GM18520 (cell line): Measurements from ENCODE around the gene FRMD4A.

Experiments
- ATAC-seq: cut with Tn5 transposase; IDR thresholded peaks from one replicate; pipeline ENCODE4 v1.9.1; 2021; ENCODE audit not compliant: unreplicated experiment

FRMD4A gene

GRCh38 chr10:14330388-14331061, at the start of gene FRMD4A:
Gene FRMD4A (minus strand): TSS chr10:14330924.
- ATAC-seq = no peak

GRCh38 chr10:14379556-14380280, 49.0 kb upstream of the FRMD4A start:
- ATAC-seq = no peak

GRCh38 chr10:14378387-14378960, 47.8 kb upstream of the FRMD4A start:
- no peak for ATAC-seq

- no peak for ATAC-seq
Measured at GRCh38 chr10:14377591-14378175, 47.0 kb upstream of the FRMD4A start.

- ATAC-seq = no peak
Measured at GRCh38 chr10:14374745-14375445, 44.2 kb upstream of the FRMD4A start.

GRCh38 chr10:14372606-14373005, 41.9 kb upstream of the FRMD4A start:
- ATAC-seq = no peak

GRCh38 chr10:14371581-14371980, 40.9 kb upstream of the FRMD4A start:
- ATAC-seq = no peak

GRCh38 chr10:14370894-14371293, 40.2 kb upstream of the FRMD4A start:
- no peak for ATAC-seq

- no peak for ATAC-seq
Measured at GRCh38 chr10:14369906-14370305, 39.2 kb upstream of the FRMD4A start.

GRCh38 chr10:14366760-14367159, 36.0 kb upstream of the FRMD4A start:
- no peak for ATAC-seq

- no peak for ATAC-seq
Measured at GRCh38 chr10:14365266-14365665, 34.5 kb upstream of the FRMD4A start.

GRCh38 chr10:14362104-14362503, 31.4 kb upstream of the FRMD4A start:
- ATAC-seq = no peak

GRCh38 chr10:14360961-14361360, 30.2 kb upstream of the FRMD4A start:
- ATAC-seq = no peak

GRCh38 chr10:14360515-14360914, 29.8 kb upstream of the FRMD4A start:
- no peak for ATAC-seq

GRCh38 chr10:14358886-14359573, 28.3 kb upstream of the FRMD4A start:
- ATAC-seq = no peak

GRCh38 chr10:14356921-14357320, 26.2 kb upstream of the FRMD4A start:
- no peak for ATAC-seq

- ATAC-seq = no peak
Measured at GRCh38 chr10:14355750-14356149, 25.0 kb upstream of the FRMD4A start.

- ATAC-seq = no peak
Measured at GRCh38 chr10:14353291-14353913, 22.7 kb upstream of the FRMD4A start.

- ATAC-seq = no peak
Measured at GRCh38 chr10:14350006-14350405, 19.3 kb upstream of the FRMD4A start.

- ATAC-seq = no peak
Measured at GRCh38 chr10:14349081-14349480, 18.4 kb upstream of the FRMD4A start.
